Adrenal gland (tissue), 12 donors: ENCODE data around the gene CHST8. TPM values are rescaled to one million over a fixed set of nuclear protein-coding genes. Genes with fewer than 3 reads are reported as not detected.

ENCODE experiments used
- DNase-seq, 7 donors: peaks; one replicate each; pipeline ENCODE4 v3.0.0-alpha.2; 2019 to 2020
- H3K27ac ChIP-seq, 5 donors: fragments of 200-600 bp; sonication (generic) in 4 of 5; 1 replicate in 3 of 5; 2 replicates in 2 of 5; pipeline versions ENCODE4 v1.5.1 to v1.8.0; 2016 to 2020; ENCODE audit warnings: mild to moderate bottlenecking in 1 of 5
- H3K27me3 ChIP-seq: fragments of 200-600 bp; 2 replicates; pipeline ENCODE4 v1.8.0; 2021
- H3K36me3 ChIP-seq, 2 donors: fragments of 200-600 bp; replicated peaks in 1 of 2; 1 replicate in 1 of 2; 2 replicates in 1 of 2; pipeline versions ENCODE4 v1.5.1 to v1.8.0; 2018 to 2022
- H3K4me1 ChIP-seq, 2 donors: fragments of 200-600 bp; replicated peaks in 1 of 2; 1 replicate in 1 of 2; 2 replicates in 1 of 2; pipeline versions ENCODE4 v1.5.1 to v1.8.0; 2018 to 2021
- H3K4me3 ChIP-seq, 4 donors: fragments of 200-600 bp; sonication (generic) in 3 of 4; one replicate each; pipeline ENCODE4 v1.5.1; 2016 to 2018
- H3K9me3 ChIP-seq, 3 donors: fragments of 200-600 bp; sonication (generic) in 1 of 3; replicated peaks in 1 of 3; 1 replicate in 2 of 3; 2 replicates in 1 of 3; pipeline versions ENCODE4 v1.5.1 to v1.8.0; 2016 to 2021
- CTCF ChIP-seq, 6 experiments: fragments of 450-650 bp in 4 of 6; fragments of 200-600 bp in 2 of 6; sonication (generic) in 1 of 6; IDR thresholded peaks; 1 replicate in 5 of 6; 2 replicates in 1 of 6; pipeline versions ENCODE4 v1.5.1 to v1.8.0; 2016 to 2021; ENCODE audit warnings: antibody characterized with exemption in 6 of 6, mild to moderate bottlenecking in 2 of 6, moderate library complexity in 1 of 6
- POLR2A ChIP-seq, 2 donors: fragments of 450-650 bp; IDR thresholded peaks; one replicate each; pipeline ENCODE4 v1.6.1; 2017; ENCODE audit warnings: antibody characterized with exemption in 2 of 2, mild to moderate bottlenecking in 2 of 2, moderate library complexity in 1 of 2
- WGBS, 4 donors: extraction: QIAGEN DNeasy Blood & Tissue Kit in 2 of 4; methylation state at CpG; one replicate each; pipeline versions ENCODE4 v1.1.5 to v1.1.7; 2013 to 2017; 5-methylcytosine and 5-hydroxymethylcytosine counted together
- intact Hi-C, 2 donors: fragments of 100-400 bp; cut with DNase I; formaldehyde crosslinking; loops; one replicate each; pipeline versions ENCODE4 v1.14.1 to v1.15.0; 2022 to 2023
- polyA plus RNA-seq, 3 donors: library from polyadenylated mRNA; stranded (reverse); fragments of 200-250 nt in 2 of 3; fragments of 350-450 nt in 1 of 3; fragmentation: Illumina TruSeq in 1 of 3; extraction: RNeasy Lipid Tissue Mini Kit (QIAGEN cat#74804) in 1 of 3; gene quantifications; one replicate each; pipeline ENCODE4 v1.2.3, GENCODE V29; 2013 to 2014
- total RNA-seq, 9 donors: library from RNA; depleted of rRNA in 4 of 9; stranded (reverse); fragments of >200 nt in 4 of 9; fragments of 120-200 nt in 1 of 9; fragmentation: NEBNext Ultra II Directional in 1 of 9; extraction: Animal tissue kit (Norgen Biotek cat#: 25700) in 1 of 9; gene quantifications; one replicate each; pipeline versions ENCODE4 v1.1.0 to v1.2.4, GENCODE V29; 2013 to 2023
- donor health status: healthy with polysubstance abuse.
- donor health status: Bipolar disorder and iron deficiency.
- donor health status: DM: yes; HTN: yes; CAD: no.
- donor health status: DM: no; HTN: no; CAD: no.
- donor health status: DM: no; HTN: no; CAD: no.
- donor health status: DM: yes; HTN: yes; CAD: no.

CHST8 gene
- total and polyA plus RNA-seq, 12 donors: 0.06 to 1.9 (median 0.61) TPM; not detected in 4

DNA sequence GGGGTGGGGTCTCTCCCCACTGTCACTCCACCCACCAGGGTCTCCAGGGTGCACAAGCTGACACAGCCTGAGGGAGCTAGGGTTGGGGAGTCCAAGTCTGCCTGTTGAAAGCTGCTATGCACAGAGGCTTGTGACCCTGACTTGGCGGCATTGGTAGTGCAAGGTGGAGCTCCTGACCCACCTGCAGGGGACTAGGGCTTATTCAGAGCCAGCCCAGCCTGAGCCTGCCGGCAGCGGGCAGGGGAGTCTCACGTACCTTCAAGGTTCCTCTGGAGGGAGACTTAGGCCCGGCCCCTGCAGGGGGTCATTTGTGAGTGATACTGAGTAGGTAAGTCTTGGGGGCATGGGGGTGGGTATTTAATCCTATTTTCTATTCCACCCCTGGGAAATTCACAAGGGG, 179.7 kb downstream of the CHST8 start:
- H3K4me3 ChIP-seq: no peak overlapping the region
- TF ChIP-seq POLR2A (IDR thresholded peaks at IDR 0.05): no peak
- TF ChIP-seq CTCF (IDR thresholded peaks at IDR 0.05): no peak
- H3K4me1 ChIP-seq: no peaks in the 10 kb centered on the region
- no peak overlapping the region for H3K27ac ChIP-seq
- no peaks in the 10 kb centered on the region for H3K9me3 ChIP-seq
- intact Hi-C loops: no loop called here
- peaks cover 10% of the 10 kb centered on the region for H3K27me3 ChIP-seq
- H3K36me3 ChIP-seq: no peaks in the 10 kb centered on the region
- no peak for DNase-seq
- 77 to 94% (median 87%) methylated on average over 2 to 5 of the region's 5 CpGs for WGBS, 4 donors

DNA sequence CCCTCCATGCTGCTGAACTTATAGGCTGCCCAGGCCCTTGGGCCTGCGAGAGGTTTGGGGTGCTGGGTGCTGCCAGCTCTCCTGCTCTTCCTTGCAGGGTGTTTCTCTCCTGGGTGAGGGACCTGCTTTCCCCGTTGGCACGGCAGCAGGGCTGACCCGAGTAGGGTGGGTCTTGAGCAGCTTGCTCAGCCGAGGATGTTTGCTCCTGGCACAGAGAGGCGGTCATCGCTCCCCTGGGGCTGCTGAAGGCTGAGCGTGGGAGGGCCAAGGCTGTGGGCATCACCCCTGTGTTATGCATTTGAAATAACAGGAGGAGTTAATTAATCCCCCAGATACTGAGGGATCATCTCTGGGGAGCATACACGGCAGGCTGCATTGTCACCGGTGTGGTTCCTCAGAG, 180.2 kb downstream of the CHST8 start:
- intact Hi-C loops: no loop called here
- Histone ChIP-seq H3K36me3 (no peaks in the 10 kb centered on the region), H3K27ac (no peak overlapping the region), H3K27me3 (peaks cover 10% of the 10 kb centered on the region), H3K4me1 (no peaks in the 10 kb centered on the region), H3K4me3 (no peak overlapping the region), H3K9me3 (no peaks in the 10 kb centered on the region)
- WGBS, 4 donors: 77 to 84% (median 80%) methylated on average over 2 to 10 of the region's 10 CpGs
- no peak for DNase-seq
- no peak for TF ChIP-seq CTCF (IDR thresholded peaks at IDR 0.05)
- TF ChIP-seq POLR2A (IDR thresholded peaks at IDR 0.05): no peak

GRCh38 chr19:33802801-33803200, 181.0 kb downstream of the CHST8 start:
- Histone ChIP-seq H3K27ac (no peak overlapping the region), H3K36me3 (peaks cover 0 to 7% of the 10 kb centered on the region in 2 donors), H3K27me3 (peaks cover 8% of the 10 kb centered on the region), H3K4me1 (no peaks in the 10 kb centered on the region), H3K9me3 (no peaks in the 10 kb centered on the region), H3K4me3 (no peak overlapping the region)
- no peak for TF ChIP-seq CTCF (IDR thresholded peaks at IDR 0.05)
- TF ChIP-seq POLR2A (IDR thresholded peaks at IDR 0.05): no peak
- 77 to 92% (median 85%) methylated on average over 1 of the region's 1 CpG for WGBS, 4 donors
- intact Hi-C loops: no loop called here
- no peak for DNase-seq

- peaks cover 0 to 7% of the 10 kb centered on the region in 2 donors for H3K36me3 ChIP-seq
- H3K4me1 ChIP-seq: no peaks in the 10 kb centered on the region
- no peaks in the 10 kb centered on the region for H3K9me3 ChIP-seq
- H3K27ac ChIP-seq: no peak overlapping the region
- intact Hi-C loops: no loop called here
- H3K27me3 ChIP-seq: peaks cover 2% of the 10 kb centered on the region
- no peak for DNase-seq
- TF ChIP-seq CTCF (IDR thresholded peaks at IDR 0.05): no peak
- no peak for TF ChIP-seq POLR2A (IDR thresholded peaks at IDR 0.05)
- H3K4me3 ChIP-seq: no peak overlapping the region
- WGBS, 4 donors: 80 to 91% (median 83%) methylated on average over 5 to 9 of the region's 9 CpGs
Observed at GRCh38 chr19:33803383-33803782, 181.6 kb downstream of the CHST8 start.
